GM20000 (cell line): ENCODE data around the gene VEGFA.

ENCODE experiments used
- DNase-seq: peaks from one replicate; pipeline ENCODE4 v3.0.0; 2012; ENCODE audit warnings: low spot score
- CTCF ChIP-seq: IDR thresholded peaks from 2 replicates; pipeline ENCODE4 v1.5.1; 2012; ENCODE audit warnings: mild to moderate bottlenecking, control low read depth; ENCODE audit errors: extremely low read depth, missing control alignments

Gene VEGFA

GRCh38 chr6:43735642-43736199 is 34.3 kb upstream of the VEGFA start:
- DNase-seq: no peak
- TF ChIP-seq CTCF: no peak

DNA sequence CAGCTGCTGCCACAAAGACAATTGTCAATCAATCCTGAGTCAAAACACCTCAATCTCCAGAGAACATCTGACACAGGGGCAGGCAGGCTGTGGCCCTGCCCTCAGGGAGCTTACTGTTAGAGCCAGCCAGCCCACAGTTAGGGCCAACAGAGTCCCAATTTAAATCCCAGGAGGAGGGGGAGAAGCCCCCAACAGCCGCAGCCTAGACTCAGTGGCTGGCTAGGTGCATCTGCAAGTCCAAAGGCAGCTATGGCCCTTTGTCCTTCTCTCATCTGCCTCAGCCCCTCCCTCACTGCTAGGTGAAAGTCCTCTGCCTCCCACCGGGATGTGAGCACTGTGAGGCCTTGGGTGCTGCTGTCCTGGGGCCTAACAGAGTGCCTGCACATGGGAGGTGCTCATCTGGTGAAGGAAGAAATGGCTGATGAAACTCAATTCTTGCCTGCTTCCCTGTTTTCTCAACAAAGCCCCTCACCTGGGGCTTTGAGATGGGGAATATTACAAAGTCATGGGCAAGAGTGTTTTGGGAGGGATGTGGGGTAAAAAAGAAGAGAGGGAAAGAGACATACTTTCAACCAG is 33.7 kb upstream of the VEGFA start:
- DNase-seq: no peak

GRCh38 chr6:43736844-43737243 is 33.2 kb upstream of the VEGFA start:
- TF ChIP-seq CTCF: no peak
- no peak for DNase-seq

More for the DNA sequence above, 33.7 kb upstream of the VEGFA start:
- no peak for TF ChIP-seq CTCF

GRCh38 chr6:43737272-43738081 is 32.5 kb upstream of the VEGFA start:
- no peak for DNase-seq
- no peak for TF ChIP-seq CTCF

GRCh38 chr6:43738267-43738676 is 31.7 kb upstream of the VEGFA start:
- TF ChIP-seq CTCF: no peak
- no peak for DNase-seq

GRCh38 chr6:43738877-43739641 is 31.0 kb upstream of the VEGFA start:
- no peak for TF ChIP-seq CTCF
- no peak for DNase-seq
